K562 (cell line): ENCODE measurements around the gene IFT22. TPM values are rescaled to one million over a fixed set of nuclear protein-coding genes. Genes with fewer than 3 reads are reported as not detected.
"Not testable (repeated sequence)": the region's sequence is repeated elsewhere in the genome, so short reads cannot be mapped to it uniquely, and the experiment has no call there.

Experiments
- BHLHE40 ChIP-seq: IDR thresholded peaks from 2 replicates; pipeline ENCODE4 v1.6.1; 2011; ENCODE audit warnings: low read length, improper control_type of control experiment
- CBFA2T2 ChIP-seq: fragments of 450-650 bp; conservative IDR thresholded peaks from 2 replicates; pipeline ENCODE4 v1.6.1; 2017; ENCODE audit warnings: mild to moderate bottlenecking
- EGR1 ChIP-seq: fragments of 450-650 bp; conservative IDR thresholded peaks from 2 replicates; pipeline ENCODE4 v1.6.1; 2017; ENCODE audit warnings: mild to moderate bottlenecking
- L3MBTL2 ChIP-seq: fragments of 450-650 bp; IDR thresholded peaks from 2 replicates; pipeline ENCODE4 v1.6.1; 2016; ENCODE audit warnings: mild to moderate bottlenecking, moderate library complexity
- MYC ChIP-seq, 2 experiments: fragments of 250-450 bp in 1 of 2; sonication (Bioruptor Pico) in 1 of 2; IDR thresholded peaks; 2 replicates each; pipeline versions ENCODE4 v1.5.1 to v1.6.1; 2012 to 2021; ENCODE audit warnings: low read depth in 2 of 2, borderline replicate concordance in 1 of 2, improper control_type of control experiment in 1 of 2, low read length in 1 of 2, mild to moderate bottlenecking in 1 of 2, moderate library complexity in 1 of 2
- RAD51 ChIP-seq: fragments of 450-650 bp; IDR thresholded peaks from 2 replicates; pipeline ENCODE4 v1.7.1; 2016; ENCODE audit warnings: low read depth, mild to moderate bottlenecking, borderline replicate concordance
- TOE1 ChIP-seq, 2 experiments: fragments of 450-650 bp in 1 of 2; sonication (generic) in 1 of 2; formaldehyde crosslinking in 1 of 2; IDR thresholded peaks; 2 replicates each; pipeline versions ENCODE4 v1.7.1 to v1.8.0; 2016 to 2022; ENCODE audit warnings: borderline replicate concordance in 2 of 2, mild to moderate bottlenecking in 2 of 2, antibody characterized with exemption in 1 of 2, inconsistent platforms in 1 of 2, low read depth in 1 of 2, missing genetic modification reagents in 1 of 2, moderate library complexity in 1 of 2
- ZFP36 ChIP-seq: fragments of 150-350 bp; IDR thresholded peaks from 2 replicates; pipeline ENCODE4 v1.6.1; 2018; ENCODE audit warnings: low read length, low read depth; ENCODE audit not compliant: partially characterized antibody
- polyA plus RNA-seq, 8 experiments: library from polyadenylated mRNA; depleted of rRNA in 4 of 8; stranded (reverse) in 5 of 8; unstranded in 3 of 8; fragments of >200 nt; fragmentation: Nextera tagmentation in 2 of 8; fragmentation: Illumina TruSeq in 1 of 8; extraction: Ambion mirVana in 2 of 8; extraction: Trizol in 1 of 8; gene quantifications; 2 replicates each; pipeline versions ENCODE4 v1.2.1 to v1.2.3, GENCODE V29; 2011 to 2014; ENCODE audit warnings: inconsistent platforms in 1 of 8, missing spikeins in 1 of 8
- total RNA-seq, 7 experiments: library from RNA; depleted of rRNA in 6 of 7; stranded (reverse); fragments of >200 nt in 6 of 7; fragmentation: Illumina TruSeq in 2 of 7; extraction: Trizol in 2 of 7; gene quantifications; 2 replicates each; pipeline versions ENCODE4 v1.2.1 to v1.2.3, GENCODE V29; 2011 to 2021; ENCODE audit warnings: low replicate concordance in 1 of 7
- TF ChIP-seq, protein P1 (sequence below), 2 experiments: IDR thresholded peaks; 2 replicates each; pipeline ENCODE4 v1.6.1; 2011; ENCODE audit warnings: borderline replicate concordance in 1 of 2, control low read depth in 1 of 2, low read depth in 1 of 2, low read length in 1 of 2, mild to moderate bottlenecking in 1 of 2, mixed read lengths in 1 of 2, moderate library complexity in 1 of 2; ENCODE audit not compliant: insufficient read depth in 1 of 2, insufficient read length in 1 of 2, poor library complexity in 1 of 2, severe bottlenecking in 1 of 2; ENCODE audit errors: extremely low read depth in 1 of 2
- TF ChIP-seq, protein P2 (sequence below): fragments of 250-450 bp; sonication (Bioruptor Pico); IDR thresholded peaks from 2 replicates; pipeline ENCODE4 v1.4.0; 2020; ENCODE audit warnings: mild to moderate bottlenecking
- TF ChIP-seq, protein P3 (sequence below): sonication (generic); formaldehyde crosslinking; IDR thresholded peaks from 2 replicates; pipeline ENCODE4 v1.9.0; 2022; ENCODE audit warnings: mild to moderate bottlenecking, missing genetic modification reagents

The IFT22 gene
- total and polyA plus RNA-seq, 9 of the 15 experiments (the other 6 are each of a cell fraction or from before 2014, with no cell fraction given) = 6.3 to 18.2 (median 7.7) TPM

DNA sequence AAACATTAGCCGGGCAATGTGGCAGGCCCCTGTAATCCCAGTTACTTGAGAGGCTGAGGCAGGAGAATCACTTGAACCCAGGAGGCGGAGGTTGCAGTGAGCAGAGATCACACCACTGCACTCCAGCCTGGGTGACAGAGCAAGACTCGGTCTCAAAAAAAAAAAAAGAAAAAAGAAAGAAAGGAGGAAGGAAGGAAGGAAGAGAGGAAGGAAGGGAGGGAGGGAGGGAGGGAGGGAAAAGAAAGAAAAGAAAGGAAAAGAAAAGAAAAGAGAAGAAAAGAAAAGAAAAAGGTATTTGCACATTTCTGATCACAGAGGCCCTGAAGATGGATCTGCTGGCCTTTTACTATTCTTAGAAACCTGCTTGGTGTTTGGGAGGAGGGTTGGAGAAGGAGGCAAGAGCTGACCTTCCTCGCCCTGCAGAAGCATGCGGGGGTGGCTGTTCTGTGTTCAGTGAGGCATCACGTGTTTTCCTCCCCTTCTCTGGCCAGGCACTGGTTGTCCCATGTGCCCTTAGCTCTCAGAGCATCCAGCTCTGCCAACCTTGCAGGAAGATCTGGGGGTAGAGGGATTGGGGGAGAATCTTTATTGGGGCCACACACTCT lies 57.4 kb downstream of the IFT22 start (continued):
- TF ChIP-seq, protein P1, sequence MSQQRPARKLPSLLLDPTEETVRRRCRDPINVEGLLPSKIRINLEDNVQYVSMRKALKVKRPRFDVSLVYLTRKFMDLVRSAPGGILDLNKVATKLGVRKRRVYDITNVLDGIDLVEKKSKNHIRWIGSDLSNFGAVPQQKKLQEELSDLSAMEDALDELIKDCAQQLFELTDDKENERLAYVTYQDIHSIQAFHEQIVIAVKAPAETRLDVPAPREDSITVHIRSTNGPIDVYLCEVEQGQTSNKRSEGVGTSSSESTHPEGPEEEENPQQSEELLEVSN (IDR thresholded peaks at IDR 0.05; ENCODE audit: borderline replicate concordance in 1 of 2, extremely low read depth in 1 of 2, insufficient read depth in 1 of 2, insufficient read length in 1 of 2, low read depth in 1 of 2, low read length in 1 of 2, poor library complexity in 1 of 2, severe bottlenecking in 1 of 2) = peak; percentile 51 to 70
- TF ChIP-seq ZFP36 = peak; percentile 36
- TF ChIP-seq CBFA2T2 = 0 out of 2 replicates have a peak, but pooled peaks have one; percentile 8
- TF ChIP-seq BHLHE40 = peak; percentile 84
- TF ChIP-seq EGR1 = peak; percentile 94
- TF ChIP-seq, protein P2, sequence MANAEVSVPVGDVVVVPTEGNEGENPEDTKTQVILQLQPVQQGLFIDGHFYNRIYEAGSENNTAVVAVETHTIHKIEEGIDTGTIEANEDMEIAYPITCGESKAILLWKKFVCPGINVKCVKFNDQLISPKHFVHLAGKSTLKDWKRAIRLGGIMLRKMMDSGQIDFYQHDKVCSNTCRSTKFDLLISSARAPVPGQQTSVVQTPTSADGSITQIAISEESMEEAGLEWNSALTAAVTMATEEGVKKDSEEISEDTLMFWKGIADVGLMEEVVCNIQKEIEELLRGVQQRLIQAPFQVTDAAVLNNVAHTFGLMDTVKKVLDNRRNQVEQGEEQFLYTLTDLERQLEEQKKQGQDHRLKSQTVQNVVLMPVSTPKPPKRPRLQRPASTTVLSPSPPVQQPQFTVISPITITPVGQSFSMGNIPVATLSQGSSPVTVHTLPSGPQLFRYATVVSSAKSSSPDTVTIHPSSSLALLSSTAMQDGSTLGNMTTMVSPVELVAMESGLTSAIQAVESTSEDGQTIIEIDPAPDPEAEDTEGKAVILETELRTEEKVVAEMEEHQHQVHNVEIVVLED (CRISPR knock-in tag) = peak; percentile 10; the same call in 1 of the 2 replicates
- peak; percentile 61; the same call in 1 of the 2 replicates for TF ChIP-seq TOE1 (IDR thresholded peaks at IDR 0.05; ENCODE audit: borderline replicate concordance)
- TF ChIP-seq TOE1, MYC (CRISPR knock-in tag; IDR thresholded peaks at IDR 0.05; ENCODE audit: borderline replicate concordance, low read depth): not testable (repeated sequence)
- TF ChIP-seq L3MBTL2 = peak; percentile 87
- peak; percentile 75 for TF ChIP-seq RAD51
- TF ChIP-seq, protein P3, sequence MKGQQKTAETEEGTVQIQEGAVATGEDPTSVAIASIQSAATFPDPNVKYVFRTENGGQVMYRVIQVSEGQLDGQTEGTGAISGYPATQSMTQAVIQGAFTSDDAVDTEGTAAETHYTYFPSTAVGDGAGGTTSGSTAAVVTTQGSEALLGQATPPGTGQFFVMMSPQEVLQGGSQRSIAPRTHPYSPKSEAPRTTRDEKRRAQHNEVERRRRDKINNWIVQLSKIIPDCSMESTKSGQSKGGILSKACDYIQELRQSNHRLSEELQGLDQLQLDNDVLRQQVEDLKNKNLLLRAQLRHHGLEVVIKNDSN (CRISPR knock-in tag) = peak; percentile 74
- TF ChIP-seq MYC (IDR thresholded peaks at IDR 0.05; ENCODE audit: low read depth, low read length) = peak; percentile 54; the same call in 1 of the 2 replicates
